NCI-H2196 treated with DMSO at 0.1 percent for 48 hours (cell line): ENCODE measurements around the gene ZNF423.

Source experiments
- DNase-seq: peaks from one replicate; lab custom pipeline; 2025; ENCODE audit not compliant: unreplicated experiment; lab: John Stamatoyannopoulos, UW

Gene ZNF423

GRCh38 chr16:49590166-49590871, 265.6 kb downstream of the ZNF423 start:
- DNase-seq, result no peak

GRCh38 chr16:49589544-49590031, 266.3 kb downstream of the ZNF423 start:
- no peak for DNase-seq

- DNase-seq, result no peak
Observed at GRCh38 chr16:49588729-49589384, 267.1 kb downstream of the ZNF423 start.

- DNase-seq, result no peak
Observed at GRCh38 chr16:49588026-49588425, 267.9 kb downstream of the ZNF423 start.

- DNase-seq, result no peak
Observed at GRCh38 chr16:49587511-49587910, 268.4 kb downstream of the ZNF423 start.

GRCh38 chr16:49586466-49587450, 269.2 kb downstream of the ZNF423 start:
- no peak for DNase-seq

GRCh38 chr16:49585143-49585832, 270.6 kb downstream of the ZNF423 start:
- DNase-seq, result no peak

- no peak for DNase-seq
Observed at GRCh38 chr16:49583911-49584310, 272.0 kb downstream of the ZNF423 start.

GRCh38 chr16:49581630-49582298, 274.1 kb downstream of the ZNF423 start:
- DNase-seq, result no peak

- no peak for DNase-seq
Observed at GRCh38 chr16:49580751-49581303, 275.1 kb downstream of the ZNF423 start.

GRCh38 chr16:49578435-49579024, 277.4 kb downstream of the ZNF423 start:
- no peak for DNase-seq

GRCh38 chr16:49578018-49578417, 277.9 kb downstream of the ZNF423 start:
- no peak for DNase-seq

GRCh38 chr16:49576941-49577340, 279.0 kb downstream of the ZNF423 start:
- DNase-seq, result no peak

GRCh38 chr16:49576173-49576494, 279.8 kb downstream of the ZNF423 start:
- no peak for DNase-seq

- DNase-seq, result no peak
Observed at GRCh38 chr16:49575346-49576172, 280.4 kb downstream of the ZNF423 start.

- DNase-seq, result no peak
Observed at GRCh38 chr16:49574826-49575225, 281.1 kb downstream of the ZNF423 start.

GRCh38 chr16:49567950-49568349, 288.0 kb downstream of the ZNF423 start:
- DNase-seq, result no peak

- no peak for DNase-seq
Observed at GRCh38 chr16:49566432-49566831, 289.5 kb downstream of the ZNF423 start.
